HG02759 (cell line): Measurements from ENCODE around the gene ZNRF1.

Source experiments
- ATAC-seq: cut with Tn5 transposase; IDR thresholded peaks from one replicate; pipeline ENCODE4 v1.9.1; 2021; ENCODE audit warnings: mild to moderate bottlenecking, moderate library complexity; ENCODE audit not compliant: unreplicated experiment

Gene ZNRF1

DNA sequence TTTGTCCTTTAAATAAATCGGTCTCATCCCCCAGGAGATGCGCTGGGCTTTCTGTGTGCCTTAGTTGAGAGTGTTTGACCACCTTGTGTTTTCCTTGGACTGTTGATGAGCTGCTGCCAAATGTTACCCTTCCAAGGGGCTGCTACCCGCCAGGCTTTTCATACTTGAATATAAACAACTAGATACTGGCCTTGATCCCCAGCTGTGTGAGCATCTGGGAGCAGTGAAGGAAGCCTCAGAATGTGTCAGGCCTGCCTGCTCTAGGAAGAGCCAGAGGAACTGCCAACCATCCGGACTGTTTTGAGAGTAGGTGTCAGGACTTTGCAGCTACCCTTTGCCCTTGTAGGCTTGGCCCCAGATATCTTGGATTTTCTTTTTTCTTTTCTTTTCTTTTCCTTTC, 60.0 kb downstream of the ZNRF1 start:
- ATAC-seq = no peak

GRCh38 chr16:75059411-75059810, 60.6 kb downstream of the ZNRF1 start:
- no peak for ATAC-seq

GRCh38 chr16:75060723-75061122, 61.9 kb downstream of the ZNRF1 start:
- ATAC-seq = no peak

- ATAC-seq = no peak
Measured at GRCh38 chr16:75061669-75062068, 62.8 kb downstream of the ZNRF1 start.

DNA sequence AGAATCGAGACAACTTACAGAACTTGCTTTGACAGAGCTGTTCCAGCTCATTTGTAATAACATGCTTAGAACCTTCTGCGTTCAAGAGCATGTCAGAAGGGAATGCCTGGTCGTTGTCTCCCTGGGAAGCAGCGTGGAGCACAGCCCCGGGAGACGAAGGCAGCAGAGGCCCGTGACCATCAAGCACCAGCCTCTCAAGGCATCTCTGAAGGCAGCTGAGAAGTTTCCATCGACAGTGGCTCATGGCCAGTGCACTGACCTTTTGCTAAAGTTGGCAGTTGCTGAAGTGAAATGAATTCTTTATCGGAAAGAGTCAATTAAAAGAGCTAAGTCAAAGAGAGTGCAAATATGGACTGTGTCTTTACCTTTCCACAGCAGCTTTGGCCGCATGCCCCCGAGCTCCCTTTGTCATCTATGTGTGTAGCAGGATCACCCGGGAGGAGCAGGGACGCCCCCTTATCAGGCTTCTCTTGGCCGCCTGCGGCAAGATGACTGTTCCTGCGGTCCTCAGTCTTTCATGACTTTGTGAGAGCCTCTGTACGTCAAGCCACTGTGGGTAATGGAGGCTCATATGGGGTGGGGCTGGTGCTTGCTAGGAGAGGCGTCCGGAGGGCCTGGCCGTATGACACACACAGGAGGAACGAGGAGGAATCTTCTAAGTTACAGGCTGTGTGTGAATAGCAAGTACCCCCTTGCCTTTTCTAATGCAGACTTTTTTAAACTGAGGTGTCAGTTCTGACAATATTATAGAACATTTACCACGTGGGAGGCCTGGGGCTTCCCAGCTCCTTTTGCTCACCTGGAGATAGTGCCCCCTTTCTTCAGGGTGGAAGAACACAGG, 63.5 kb downstream of the ZNRF1 start:
- no peak for ATAC-seq

GRCh38 chr16:75062976-75063346, 64.1 kb downstream of the ZNRF1 start:
- ATAC-seq = no peak

DNA sequence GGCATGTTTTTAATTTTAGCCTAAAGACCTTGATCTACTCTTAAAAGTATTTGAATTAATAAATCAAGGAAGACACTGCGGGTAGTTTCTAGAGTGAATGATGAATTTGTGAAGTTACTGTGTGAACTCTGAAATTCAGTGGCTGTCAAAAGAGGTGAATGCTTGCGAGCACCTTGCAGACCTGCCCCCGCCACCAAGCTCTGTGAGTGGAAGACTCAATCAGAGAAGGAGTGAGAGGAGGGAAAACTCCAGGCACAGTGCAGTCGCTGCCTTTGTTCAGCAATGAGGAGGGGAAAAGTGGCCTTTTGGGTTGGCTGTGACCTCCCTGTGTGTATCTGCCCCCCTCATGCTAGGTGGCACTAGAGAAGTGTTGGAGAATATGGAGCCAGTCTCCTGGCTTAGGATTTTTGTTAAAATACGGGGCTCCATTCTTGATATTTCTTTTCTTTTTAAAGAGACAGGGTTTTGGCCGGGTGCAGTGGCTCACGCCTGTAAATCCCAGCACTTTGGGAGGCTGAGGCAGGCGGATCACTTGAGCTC, 64.8 kb downstream of the ZNRF1 start:
- no peak for ATAC-seq

- no peak for ATAC-seq
Measured at GRCh38 chr16:75064403-75065148, 65.8 kb downstream of the ZNRF1 start.

GRCh38 chr16:75065149-75065505, 66.3 kb downstream of the ZNRF1 start:
- no peak for ATAC-seq

DNA sequence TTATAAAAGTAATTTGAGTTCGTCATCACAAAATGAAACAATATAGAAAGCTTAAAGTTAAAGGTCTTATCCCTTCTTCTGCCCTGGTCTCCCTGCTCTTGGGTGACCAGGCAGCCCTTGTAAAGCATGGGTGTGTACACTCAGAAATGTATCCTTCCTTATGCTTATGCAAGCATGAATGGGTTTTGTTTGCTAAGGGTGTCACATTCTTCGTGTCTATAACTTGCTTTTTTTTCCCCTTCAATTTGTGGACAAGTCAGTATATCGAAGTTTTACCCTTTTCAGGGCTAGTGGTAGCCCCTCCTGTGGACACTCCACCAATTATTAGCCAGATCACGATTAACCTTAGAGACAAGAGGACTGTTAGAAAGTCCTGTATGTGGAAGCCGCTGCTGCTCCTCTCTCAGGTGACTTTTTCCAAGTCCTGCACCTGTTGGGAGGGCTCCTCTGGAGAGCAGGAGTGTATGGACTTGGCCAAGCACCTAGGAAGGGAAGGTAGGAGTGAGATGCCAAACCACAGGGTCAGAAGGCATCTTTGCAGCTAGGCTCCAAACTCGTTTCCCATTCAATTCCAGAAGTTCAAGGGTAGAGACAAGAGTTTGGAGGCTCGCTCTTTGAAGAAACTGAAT, 66.8 kb downstream of the ZNRF1 start:
- no peak for ATAC-seq

- no peak for ATAC-seq
Measured at GRCh38 chr16:75066861-75067447, 68.1 kb downstream of the ZNRF1 start.

GRCh38 chr16:75068085-75069031, 69.5 kb downstream of the ZNRF1 start:
- ATAC-seq = no peak

DNA sequence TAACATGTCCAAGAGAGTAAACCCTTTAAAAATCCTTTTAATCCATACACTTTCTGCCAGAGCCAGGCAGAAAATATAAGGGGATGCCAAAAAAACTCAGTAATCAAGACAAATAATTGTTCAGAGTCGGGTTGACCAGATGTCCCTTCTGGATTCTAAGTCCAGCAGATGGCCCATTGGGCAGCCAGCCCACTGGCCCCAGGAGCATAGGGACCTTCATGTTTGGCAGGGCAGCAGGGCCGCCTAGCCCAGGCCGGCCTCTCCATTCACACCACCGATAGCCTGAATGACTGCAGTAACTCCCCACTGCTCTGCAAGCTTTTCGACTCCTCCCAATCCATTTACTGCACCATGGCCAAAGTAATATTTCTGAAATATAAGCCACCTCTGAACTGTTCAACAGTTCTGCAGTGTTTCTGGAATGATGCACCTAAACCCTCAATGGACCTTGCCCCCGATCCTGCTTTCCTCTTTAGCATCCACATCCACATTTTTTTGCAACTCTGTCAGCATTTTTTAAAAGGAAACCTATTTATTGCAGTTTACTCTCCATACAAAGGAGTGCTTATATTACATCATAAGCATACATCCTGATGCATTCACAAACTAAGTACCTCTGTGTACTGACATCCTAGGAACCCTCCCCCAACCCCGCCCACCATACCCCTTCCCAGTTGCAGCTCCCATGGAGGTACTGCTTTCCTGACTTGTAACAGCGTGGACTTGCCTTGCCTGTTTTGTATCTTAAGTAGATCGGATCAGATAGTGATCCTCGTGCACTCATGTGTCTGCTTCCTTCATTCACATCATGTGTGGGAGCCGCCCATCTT, 71.4 kb downstream of the ZNRF1 start:
- ATAC-seq = no peak

DNA sequence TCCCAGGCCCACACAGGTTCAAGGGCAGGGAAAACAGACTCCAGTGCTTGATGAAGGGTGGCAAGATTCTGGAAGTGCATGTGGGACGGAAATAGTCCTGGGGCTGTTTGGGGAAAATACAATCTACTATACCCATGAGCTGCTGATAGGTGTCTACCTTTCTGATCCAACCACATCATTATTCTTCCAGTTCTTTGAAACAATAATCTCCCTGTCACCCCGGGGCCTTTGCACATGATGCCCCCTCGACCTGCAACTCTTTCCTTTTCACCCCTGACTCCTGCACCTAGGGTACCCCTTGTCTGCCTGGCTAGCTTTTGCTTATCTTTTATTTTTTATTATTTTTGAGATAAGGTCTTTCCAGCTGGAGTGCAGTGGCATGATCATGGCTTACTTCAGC, 72.8 kb downstream of the ZNRF1 start:
- ATAC-seq = no peak

DNA sequence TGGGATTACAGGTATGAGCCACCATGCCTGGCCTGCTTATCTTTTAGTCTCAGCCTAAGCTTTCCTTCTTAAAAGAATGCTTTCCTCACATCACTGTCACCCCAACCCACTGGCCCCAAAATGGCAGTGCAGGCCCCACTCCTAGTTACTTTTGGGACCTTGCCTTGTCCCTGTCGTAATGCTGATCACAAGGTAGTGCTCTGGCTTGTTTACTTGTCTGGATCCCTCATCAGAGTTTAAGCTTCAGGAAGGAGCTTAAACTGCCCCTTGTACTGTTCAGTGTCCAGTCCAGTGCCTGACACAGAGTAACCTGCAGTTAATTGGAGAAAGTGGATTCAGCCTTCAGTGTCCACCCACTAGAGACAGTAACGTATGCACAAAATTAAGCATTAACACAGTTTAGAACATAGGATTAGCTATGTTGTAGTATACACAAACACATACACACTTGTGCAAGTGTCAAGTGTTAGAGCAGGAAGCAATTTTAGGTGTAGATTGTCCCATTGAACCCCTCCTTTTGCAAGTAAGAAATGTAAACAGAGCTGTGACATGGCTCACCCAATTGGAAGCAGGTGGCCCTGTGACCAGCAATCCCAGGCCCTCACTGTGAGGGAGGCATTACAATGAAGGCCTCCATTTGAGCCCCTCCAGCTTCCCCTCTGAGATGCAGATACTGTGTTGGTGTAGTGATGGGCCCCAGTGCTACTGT, 73.6 kb downstream of the ZNRF1 start:
- no peak for ATAC-seq

GRCh38 chr16:75073545-75074303, 74.9 kb downstream of the ZNRF1 start:
- no peak for ATAC-seq

DNA sequence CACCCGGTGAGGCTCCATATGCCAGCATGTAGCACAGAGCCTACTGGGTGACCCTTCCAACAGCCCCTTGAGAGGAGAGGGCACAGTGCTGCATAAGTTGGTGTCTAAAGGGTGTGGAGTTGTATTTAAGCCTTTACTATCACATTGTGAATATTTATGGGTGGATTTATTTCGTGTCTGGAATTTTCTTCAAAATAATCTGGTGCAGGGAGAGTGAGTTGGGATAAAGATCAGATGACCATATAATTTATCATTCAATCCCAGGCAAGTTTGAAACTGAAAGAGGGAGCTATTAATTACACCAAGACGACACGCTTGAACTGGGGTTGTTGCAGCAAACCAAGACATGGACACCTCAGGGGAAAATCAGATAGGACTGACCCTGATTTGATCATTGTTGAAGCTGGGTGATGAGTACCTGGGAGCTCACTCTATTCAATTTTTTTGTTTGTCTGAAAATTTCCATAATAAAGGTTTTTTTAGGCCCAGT, 75.5 kb downstream of the ZNRF1 start:
- no peak for ATAC-seq
